Erythroblast (primary cell): ENCODE data around the gene LRRC3.

Experiments
- GATA1 ChIP-seq: IDR thresholded peaks from 2 replicates; pipeline ENCODE4 v1.6.1; 2011; ENCODE audit warnings: low read depth, mild to moderate bottlenecking, control low read depth, low read length, moderate library complexity
- POLR2A ChIP-seq: IDR thresholded peaks from 2 replicates; pipeline ENCODE4 v1.6.1; 2011; ENCODE audit warnings: mild to moderate bottlenecking, low read length

DNA sequence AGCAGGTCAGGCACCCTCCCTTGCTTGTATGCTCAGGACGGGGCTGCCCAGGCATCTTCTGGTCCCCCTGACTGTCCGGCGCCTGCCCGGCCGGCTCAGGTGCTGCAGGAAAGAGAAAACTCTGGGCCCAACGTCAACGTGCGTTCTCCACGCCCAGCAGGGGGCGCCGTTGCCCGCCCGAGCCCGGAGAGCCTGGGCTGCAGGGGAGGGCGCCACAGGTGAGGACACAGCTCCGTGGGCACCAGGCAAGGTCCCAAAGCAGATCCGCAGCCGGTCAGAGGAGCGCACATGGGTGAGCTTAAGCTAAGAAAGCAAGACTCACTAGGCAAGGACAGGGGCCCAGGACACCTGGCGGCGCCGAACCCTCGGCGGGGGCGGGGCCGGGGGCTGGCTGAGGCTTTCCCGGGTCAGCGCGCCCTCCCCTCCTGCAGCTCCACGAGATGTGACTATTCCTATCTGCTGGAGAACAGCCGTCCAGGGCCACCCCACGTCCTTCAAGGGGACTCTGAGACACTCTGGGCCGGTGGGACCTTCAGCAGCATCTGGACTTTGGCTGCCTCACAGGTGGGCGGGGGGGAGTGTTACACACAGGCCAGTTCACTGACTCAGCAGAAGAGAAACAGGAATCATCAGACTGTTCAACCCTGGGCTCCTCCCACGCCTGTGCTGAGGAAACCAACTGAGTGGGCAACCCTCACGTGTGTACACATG is 55.4 kb downstream of the LRRC3 start:
- TF ChIP-seq POLR2A (no peak), GATA1 (no peak)
